Measurements from ENCODE around the gene ICA1. TPM values are rescaled to one million over a fixed set of nuclear protein-coding genes. Genes with fewer than 3 reads are reported as not detected.

The ICA1 gene
- polyA plus RNA-seq, 1 donor (not counting 4 experiments of a cell fraction or from before 2014, with no cell fraction given): 1.9 TPM

DNA sequence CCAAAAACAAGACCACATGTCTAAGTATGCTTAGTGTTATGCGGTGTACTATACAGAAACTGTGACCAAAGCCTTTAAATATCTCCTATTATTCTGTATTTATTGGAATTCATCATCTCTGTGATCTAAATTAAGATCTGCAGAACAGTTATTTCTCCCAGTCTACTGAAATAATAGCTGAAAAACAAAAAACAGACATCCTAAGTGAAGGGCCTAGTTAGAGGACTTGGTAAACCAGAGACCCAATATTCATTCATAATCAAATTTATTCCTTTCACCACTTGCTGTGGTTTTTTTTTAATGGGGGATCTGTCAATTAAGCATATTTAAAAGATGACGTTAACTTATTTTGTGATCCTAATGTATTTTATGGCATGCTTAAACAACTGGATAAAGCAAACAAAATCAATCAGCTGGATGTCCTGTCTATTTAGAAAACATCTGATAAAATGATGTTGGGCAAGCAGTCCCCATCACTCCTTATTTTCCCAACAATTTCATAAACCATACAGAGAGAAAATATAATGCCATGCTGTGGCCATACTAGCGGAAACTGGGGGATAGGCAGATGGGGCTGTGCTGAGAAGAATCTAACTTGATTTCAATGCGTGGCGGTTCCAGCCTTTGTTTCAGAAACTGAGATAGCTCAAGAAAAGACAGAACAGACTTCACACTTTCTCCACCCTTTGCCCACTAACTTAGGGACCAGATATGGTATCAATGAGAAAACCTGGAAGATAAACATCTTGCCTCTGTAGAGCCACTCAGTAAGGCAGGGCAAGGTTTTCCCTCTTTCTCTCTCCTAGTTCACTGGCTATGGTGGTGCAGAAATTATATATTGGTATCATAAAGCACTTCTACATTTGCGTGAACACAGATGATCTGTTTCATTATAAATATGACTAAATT is 32.9 kb downstream of the ICA1 start:
- H3K4me2 ChIP-seq (ENCODE audit: control insufficient read depth, extremely low read depth, insufficient read depth, low read depth, low read length): no peak overlapping the region
- no peaks in the 10 kb centered on the region for H3K79me2 ChIP-seq (ENCODE audit: control insufficient read depth, insufficient read depth, low read length)
- H3K9me1 ChIP-seq (ENCODE audit: control insufficient read depth, extremely low read depth, insufficient read depth, low read length): no peaks in the 10 kb centered on the region
- dilution Hi-C loops (cut with MboI; ENCODE audit: extremely low pct_ligation_motif_present, low sequenced_read_pairs): no loop called here
- H3K27ac ChIP-seq (ENCODE audit: control insufficient read depth, insufficient read depth, low read length): no peak overlapping the region
- H3K27me3 ChIP-seq (ENCODE audit: control insufficient read depth, extremely low read depth, insufficient read depth, low read length): no peaks in the 10 kb centered on the region
- no peak overlapping the region for H3K9ac ChIP-seq (ENCODE audit: control insufficient read depth, extremely low read depth, insufficient read depth, low read length)
- DNase-seq (ENCODE audit: low read depth, low spot score) (no peak), FAIRE-seq (no peak)
- H3K4me1 ChIP-seq (ENCODE audit: control insufficient read depth, extremely low read depth, insufficient read depth, low read length): no peaks in the 10 kb centered on the region
- H3K9me3 ChIP-seq (ENCODE audit: control insufficient read depth, low read depth, low read length): no peaks in the 10 kb centered on the region
- no peaks in the 10 kb centered on the region for H3K36me3 ChIP-seq (ENCODE audit: control insufficient read depth in 2 of 2, extremely low read depth in 1 of 2, insufficient read depth in 2 of 2, low read length in 2 of 2)
- H2AFZ ChIP-seq (ENCODE audit: control insufficient read depth, low read length): no peak overlapping the region
- no peaks in the 10 kb centered on the region for H4K20me1 ChIP-seq (ENCODE audit: control insufficient read depth, extremely low read depth, insufficient read depth, low read length)
- H3K4me3 ChIP-seq (ENCODE audit: control insufficient read depth in 2 of 3, extremely low read depth in 1 of 3, insufficient read depth in 2 of 3, low read depth in 1 of 3, low read length in 3 of 3): no peak overlapping the region
- no peak for TF ChIP-seq EZH2 (IDR thresholded peaks at IDR 0.05; ENCODE audit: low read length)
- TF ChIP-seq, protein P1, sequence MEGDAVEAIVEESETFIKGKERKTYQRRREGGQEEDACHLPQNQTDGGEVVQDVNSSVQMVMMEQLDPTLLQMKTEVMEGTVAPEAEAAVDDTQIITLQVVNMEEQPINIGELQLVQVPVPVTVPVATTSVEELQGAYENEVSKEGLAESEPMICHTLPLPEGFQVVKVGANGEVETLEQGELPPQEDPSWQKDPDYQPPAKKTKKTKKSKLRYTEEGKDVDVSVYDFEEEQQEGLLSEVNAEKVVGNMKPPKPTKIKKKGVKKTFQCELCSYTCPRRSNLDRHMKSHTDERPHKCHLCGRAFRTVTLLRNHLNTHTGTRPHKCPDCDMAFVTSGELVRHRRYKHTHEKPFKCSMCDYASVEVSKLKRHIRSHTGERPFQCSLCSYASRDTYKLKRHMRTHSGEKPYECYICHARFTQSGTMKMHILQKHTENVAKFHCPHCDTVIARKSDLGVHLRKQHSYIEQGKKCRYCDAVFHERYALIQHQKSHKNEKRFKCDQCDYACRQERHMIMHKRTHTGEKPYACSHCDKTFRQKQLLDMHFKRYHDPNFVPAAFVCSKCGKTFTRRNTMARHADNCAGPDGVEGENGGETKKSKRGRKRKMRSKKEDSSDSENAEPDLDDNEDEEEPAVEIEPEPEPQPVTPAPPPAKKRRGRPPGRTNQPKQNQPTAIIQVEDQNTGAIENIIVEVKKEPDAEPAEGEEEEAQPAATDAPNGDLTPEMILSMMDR (optimal IDR thresholded peaks at IDR 0.05 in 1 of 3, IDR thresholded peaks at IDR 0.05 in 1 of 3, conservative IDR thresholded peaks at IDR 0.05 in 1 of 3; ENCODE audit: extremely low read depth in 1 of 3, insufficient read depth in 2 of 3, low read length in 3 of 3): no peak

GRCh38 chr7:8228068-8228467 is 33.9 kb downstream of the ICA1 start:
- no peak overlapping the region for H2AFZ ChIP-seq (ENCODE audit: control insufficient read depth, low read length)
- H3K4me3 ChIP-seq (ENCODE audit: control insufficient read depth in 2 of 3, extremely low read depth in 1 of 3, insufficient read depth in 2 of 3, low read depth in 1 of 3, low read length in 3 of 3): no peak overlapping the region
- no peaks in the 10 kb centered on the region for H3K9me1 ChIP-seq (ENCODE audit: control insufficient read depth, extremely low read depth, insufficient read depth, low read length)
- no peak overlapping the region for H3K27ac ChIP-seq (ENCODE audit: control insufficient read depth, insufficient read depth, low read length)
- H3K4me2 ChIP-seq (ENCODE audit: control insufficient read depth, extremely low read depth, insufficient read depth, low read depth, low read length): no peak overlapping the region
- no peaks in the 10 kb centered on the region for H3K36me3 ChIP-seq (ENCODE audit: control insufficient read depth in 2 of 2, extremely low read depth in 1 of 2, insufficient read depth in 2 of 2, low read length in 2 of 2)
- H3K4me1 ChIP-seq (ENCODE audit: control insufficient read depth, extremely low read depth, insufficient read depth, low read length): no peaks in the 10 kb centered on the region
- DNase-seq (ENCODE audit: low read depth, low spot score) (no peak), FAIRE-seq (no peak)
- dilution Hi-C loops (cut with MboI; ENCODE audit: extremely low pct_ligation_motif_present, low sequenced_read_pairs): no loop called here
- H3K79me2 ChIP-seq (ENCODE audit: control insufficient read depth, insufficient read depth, low read length): no peaks in the 10 kb centered on the region
- H3K27me3 ChIP-seq (ENCODE audit: control insufficient read depth, extremely low read depth, insufficient read depth, low read length): no peaks in the 10 kb centered on the region
- TF ChIP-seq, protein P1 (optimal IDR thresholded peaks at IDR 0.05 in 1 of 3, IDR thresholded peaks at IDR 0.05 in 1 of 3, conservative IDR thresholded peaks at IDR 0.05 in 1 of 3; ENCODE audit: extremely low read depth in 1 of 3, insufficient read depth in 2 of 3, low read length in 3 of 3): no peak
- TF ChIP-seq EZH2 (IDR thresholded peaks at IDR 0.05; ENCODE audit: low read length): no peak
- H3K9ac ChIP-seq (ENCODE audit: control insufficient read depth, extremely low read depth, insufficient read depth, low read length): no peak overlapping the region
- no peaks in the 10 kb centered on the region for H3K9me3 ChIP-seq (ENCODE audit: control insufficient read depth, low read depth, low read length)
- H4K20me1 ChIP-seq (ENCODE audit: control insufficient read depth, extremely low read depth, insufficient read depth, low read length): no peaks in the 10 kb centered on the region

All from keratinocyte (primary cell).